Osteocyte (in vitro differentiated cells): Measurements from ENCODE around the gene RRP12. TPM values are rescaled to one million over a fixed set of nuclear protein-coding genes. Genes with fewer than 3 reads are reported as not detected.

Experiments
- DNase-seq: peaks from one replicate; pipeline ENCODE4 v3.0.0; 2021; ENCODE audit warnings: mixed read lengths; ENCODE audit not compliant: unreplicated experiment; ENCODE audit errors: extremely low spot score
- H3K27ac Mint-ChIP-seq: one replicate; pipeline ENCODE4 v1.8.0; 2021; ENCODE audit warnings: mild to moderate bottlenecking, mixed read lengths; ENCODE audit not compliant: unreplicated experiment
- H3K27me3 Mint-ChIP-seq: one replicate; pipeline ENCODE4 v1.8.0; 2021; ENCODE audit warnings: mixed read lengths; ENCODE audit not compliant: unreplicated experiment
- H3K36me3 Mint-ChIP-seq: one replicate; pipeline ENCODE4 v1.8.0; 2021; ENCODE audit warnings: mixed read lengths; ENCODE audit not compliant: unreplicated experiment
- H3K4me1 Mint-ChIP-seq: one replicate; pipeline ENCODE4 v1.8.0; 2021; ENCODE audit warnings: mixed read lengths; ENCODE audit not compliant: unreplicated experiment
- H3K4me3 Mint-ChIP-seq: one replicate; pipeline ENCODE4 v1.8.0; 2021; ENCODE audit warnings: mild to moderate bottlenecking, moderate library complexity, mixed read lengths; ENCODE audit not compliant: unreplicated experiment
- H3K9me3 Mint-ChIP-seq: one replicate; pipeline ENCODE4 v1.8.0; 2021; ENCODE audit warnings: mixed read lengths; ENCODE audit not compliant: unreplicated experiment
- total RNA-seq: library from RNA; stranded (reverse); gene quantifications from 2 replicates; pipeline ENCODE4 v1.2.1, GENCODE V29; 2021
- TF ChIP-seq, protein P1 (sequence below): fragments of 200-600 bp; sonication (generic); IDR thresholded peaks from 2 replicates; pipeline ENCODE4 v1.5.0; 2021; ENCODE audit warnings: antibody characterized with exemption, mild to moderate bottlenecking, moderate library complexity

Gene RRP12
- total RNA-seq, 1 donor from 2014 or later, result 30.1 TPM

DNA sequence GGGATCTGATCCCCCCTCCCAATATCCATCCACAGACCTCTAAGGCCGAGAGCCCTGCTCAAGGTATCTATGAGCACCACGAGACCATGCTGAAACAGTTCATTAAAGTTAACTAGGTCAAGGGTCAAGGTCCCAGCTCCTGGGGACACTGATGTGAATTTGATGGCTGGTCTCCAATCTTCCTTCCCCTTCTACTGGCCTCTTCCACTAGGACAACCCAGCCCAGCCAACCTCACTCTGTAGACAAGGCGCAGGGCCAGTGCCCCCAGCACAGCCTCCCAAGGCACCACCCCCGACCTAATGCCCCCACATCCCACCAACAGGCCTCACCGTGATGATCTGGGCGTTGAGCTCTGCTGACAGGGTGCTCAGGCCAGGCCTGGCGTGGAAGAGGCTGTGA is 15.6 kb downstream of the RRP12 start:
- Mint-ChIP-seq H3K27ac (peak overlapping the region; percentile 44), H3K9me3 (no peaks in the 10 kb centered on the region), H3K4me3 (no peak overlapping the region), H3K36me3 (peaks cover 17% of the 10 kb centered on the region), H3K27me3 (no peaks in the 10 kb centered on the region), H3K4me1 (no peaks in the 10 kb centered on the region)
- TF ChIP-seq, protein P1, sequence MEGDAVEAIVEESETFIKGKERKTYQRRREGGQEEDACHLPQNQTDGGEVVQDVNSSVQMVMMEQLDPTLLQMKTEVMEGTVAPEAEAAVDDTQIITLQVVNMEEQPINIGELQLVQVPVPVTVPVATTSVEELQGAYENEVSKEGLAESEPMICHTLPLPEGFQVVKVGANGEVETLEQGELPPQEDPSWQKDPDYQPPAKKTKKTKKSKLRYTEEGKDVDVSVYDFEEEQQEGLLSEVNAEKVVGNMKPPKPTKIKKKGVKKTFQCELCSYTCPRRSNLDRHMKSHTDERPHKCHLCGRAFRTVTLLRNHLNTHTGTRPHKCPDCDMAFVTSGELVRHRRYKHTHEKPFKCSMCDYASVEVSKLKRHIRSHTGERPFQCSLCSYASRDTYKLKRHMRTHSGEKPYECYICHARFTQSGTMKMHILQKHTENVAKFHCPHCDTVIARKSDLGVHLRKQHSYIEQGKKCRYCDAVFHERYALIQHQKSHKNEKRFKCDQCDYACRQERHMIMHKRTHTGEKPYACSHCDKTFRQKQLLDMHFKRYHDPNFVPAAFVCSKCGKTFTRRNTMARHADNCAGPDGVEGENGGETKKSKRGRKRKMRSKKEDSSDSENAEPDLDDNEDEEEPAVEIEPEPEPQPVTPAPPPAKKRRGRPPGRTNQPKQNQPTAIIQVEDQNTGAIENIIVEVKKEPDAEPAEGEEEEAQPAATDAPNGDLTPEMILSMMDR, result no peak
- DNase-seq, result no peak

- H3K27me3 Mint-ChIP-seq, result no peaks in the 10 kb centered on the region
- H3K4me1 Mint-ChIP-seq, result no peaks in the 10 kb centered on the region
- H3K27ac Mint-ChIP-seq, result no peak overlapping the region
Measured at GRCh38 chr10:97384641-97385040, 16.5 kb downstream of the RRP12 start.

GRCh38 chr10:97384156-97384555 is 17.0 kb downstream of the RRP12 start:
- Mint-ChIP-seq H3K36me3 (peaks cover 14% of the 10 kb centered on the region), H3K27ac (no peak overlapping the region), H3K27me3 (no peaks in the 10 kb centered on the region), H3K9me3 (no peaks in the 10 kb centered on the region), H3K4me3 (no peak overlapping the region), H3K4me1 (no peaks in the 10 kb centered on the region)
- TF ChIP-seq, protein P1, result no peak
- no peak for DNase-seq

More at GRCh38 chr10:97384641-97385040, 16.5 kb downstream of the RRP12 start:
- no peak overlapping the region for H3K4me3 Mint-ChIP-seq
- TF ChIP-seq, protein P1, result no peak
- H3K9me3 Mint-ChIP-seq, result no peaks in the 10 kb centered on the region
- H3K36me3 Mint-ChIP-seq, result peaks cover 14% of the 10 kb centered on the region
- DNase-seq, result no peak

DNA sequence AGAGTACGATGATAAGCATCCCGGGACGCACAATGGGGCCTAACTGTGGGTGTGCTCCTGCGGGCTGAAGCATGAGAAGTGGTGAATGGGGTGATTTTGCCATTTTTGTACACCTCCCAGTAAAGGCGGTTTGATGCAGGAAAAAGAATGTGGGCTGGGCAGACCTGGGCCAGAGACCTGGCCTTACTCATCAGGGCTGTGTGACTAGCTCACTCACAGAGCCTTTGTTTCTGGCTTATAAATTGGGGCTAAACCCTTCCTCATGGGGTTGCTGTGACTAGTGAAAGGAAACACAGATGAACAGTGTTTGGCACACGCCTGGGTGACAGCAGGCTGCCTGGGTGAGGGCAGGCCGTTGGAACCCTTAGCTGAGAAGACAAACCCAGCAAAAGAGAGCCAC is 18.0 kb downstream of the RRP12 start:
- H3K27ac Mint-ChIP-seq, result no peak overlapping the region
- DNase-seq, result no peak
- H3K36me3 Mint-ChIP-seq, result peaks cover 7% of the 10 kb centered on the region
- H3K27me3 Mint-ChIP-seq, result no peaks in the 10 kb centered on the region
- no peaks in the 10 kb centered on the region for H3K4me1 Mint-ChIP-seq
- H3K4me3 Mint-ChIP-seq, result no peak overlapping the region
- TF ChIP-seq, protein P1, result no peak
- H3K9me3 Mint-ChIP-seq, result no peaks in the 10 kb centered on the region

DNA sequence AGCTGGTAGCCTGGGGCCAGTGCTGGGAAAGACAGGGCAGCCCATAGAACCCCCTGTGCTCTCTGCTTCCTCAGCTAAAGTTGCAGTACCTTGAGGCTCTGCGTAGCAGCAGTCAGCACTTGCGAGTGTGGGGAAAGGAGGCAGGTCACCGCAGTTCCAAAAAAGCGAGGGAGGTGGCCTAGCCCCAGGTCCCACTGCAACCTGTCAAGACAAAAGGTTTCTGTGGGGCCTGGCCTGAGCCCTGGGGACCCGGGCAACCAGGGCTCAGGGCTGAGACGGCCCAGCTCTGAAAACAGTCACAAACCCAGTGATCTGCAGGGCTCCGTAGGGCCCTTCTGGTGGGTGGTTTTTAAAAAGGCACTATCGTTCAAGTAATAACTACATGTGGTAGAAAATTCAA is 19.5 kb downstream of the RRP12 start:
- DNase-seq, result no peak
- no peaks in the 10 kb centered on the region for H3K36me3 Mint-ChIP-seq
- no peaks in the 10 kb centered on the region for H3K27me3 Mint-ChIP-seq
- no peaks in the 10 kb centered on the region for H3K4me1 Mint-ChIP-seq
- H3K9me3 Mint-ChIP-seq, result no peaks in the 10 kb centered on the region
- no peak overlapping the region for H3K4me3 Mint-ChIP-seq
- H3K27ac Mint-ChIP-seq, result no peak overlapping the region
- TF ChIP-seq, protein P1, result no peak
